HCT116 (cell line): ENCODE results near the gene CHAD. TPM values are rescaled to one million over a fixed set of nuclear protein-coding genes. Genes with fewer than 3 reads are reported as not detected.

Experiments used
- ATAC-seq: fragments of 200-7000 bp; cut with Tn5 transposase; 2 replicates; pipeline ENCODE4 v1.9.1; 2020; ENCODE audit warnings: mild to moderate bottlenecking, moderate library complexity
- BruUV-seq: library from RNA; stranded (reverse); fragments of 400-500 nt; replicated peaks from 2 replicates; lab custom pipeline; 2021; lab: Mats Ljungman, UMichigan
- CTCF ChIA-PET: fragments of 300-600 bp; sonication (Branson Sonifier 250); formaldehyde crosslinking; loops from one replicate; lab custom pipeline; 2021; ENCODE audit warnings: antibody characterized with exemption; lab: Charles Lee
- POLR2A ChIA-PET: fragments of 300-600, 350-600 bp; sonication (Branson Sonifier 250); formaldehyde crosslinking; loops from one replicate; lab custom pipeline; 2021; ENCODE audit warnings: antibody characterized with exemption; lab: Charles Lee
- RAD21 ChIA-PET, 2 experiments: fragments of 300-600 bp; sonication (Branson Sonifier 250); formaldehyde crosslinking; loops; one replicate each; lab custom pipeline; 2023; ENCODE audit warnings: low total read pairs in 2 of 2; ENCODE audit not compliant: uncharacterized antibody in 2 of 2, unreplicated experiment in 2 of 2, low non-redundant PET in 1 of 2; lab: Charles Lee
- DNase-seq: peaks from one replicate; pipeline ENCODE4 v3.0.0-alpha.2; 2010; ENCODE audit warnings: low read depth, low spot score
- H2AFZ ChIP-seq: fragments of 200-600 bp; shearing (Covaris generic), sonication (generic); 2 replicates; pipeline ENCODE4 v1.6.1; 2017; ENCODE audit warnings: low read depth, mixed run types, mixed read lengths, antibody characterized with exemption, low read length; ENCODE audit not compliant: poor library complexity, severe bottlenecking
- H3K27ac ChIP-seq: 2 replicates; pipeline ENCODE4 v1.5.1; 2012; ENCODE audit warnings: low read depth, low read length
- H3K27me3 ChIP-seq: fragments of 200-600 bp; sonication (generic); 2 replicates; pipeline ENCODE4 v1.6.1; 2016; ENCODE audit warnings: mixed run types, low read length, mixed read lengths; ENCODE audit not compliant: insufficient read depth
- H3K36me3 ChIP-seq, 2 experiments: fragments of 200-500 bp in 1 of 2; fragments of 200-600 bp in 1 of 2; sonication (Bioruptor generic) in 1 of 2; sonication (generic) in 1 of 2; 2 replicates each; pipeline versions ENCODE4 v1.5.1 to v1.6.1; 2014 to 2016; ENCODE audit warnings: low read length in 2 of 2, inconsistent platforms in 1 of 2, mixed read lengths in 1 of 2, mixed run types in 1 of 2; ENCODE audit not compliant: insufficient read depth in 2 of 2, control insufficient read depth in 1 of 2
- H3K4me1 ChIP-seq, 2 experiments: fragments of 200-600 bp in 1 of 2; sonication (generic) in 1 of 2; 2 replicates each; pipeline versions ENCODE4 v1.5.1 to v1.6.1; 2012 to 2017; ENCODE audit warnings: low read length in 2 of 2, inconsistent platforms in 1 of 2, mild to moderate bottlenecking in 1 of 2, mixed read lengths in 1 of 2, mixed run types in 1 of 2, moderate library complexity in 1 of 2; ENCODE audit not compliant: insufficient read depth in 2 of 2, control insufficient read depth in 1 of 2
- H3K4me2 ChIP-seq: fragments of 200-600 bp; sonication (generic); 2 replicates; pipeline ENCODE4 v1.6.1; 2017; ENCODE audit warnings: mixed run types, low read length, mixed read lengths
- H3K4me3 ChIP-seq, 2 experiments: fragments of 200-600 bp in 1 of 2; sonication (generic) in 1 of 2; replicated peaks in 1 of 2; 2 replicates each; pipeline ENCODE4 v1.5.1; 2011 to 2016; ENCODE audit warnings: low read length in 2 of 2, control low read depth in 1 of 2, low read depth in 1 of 2, mild to moderate bottlenecking in 1 of 2, mixed read lengths in 1 of 2, mixed run types in 1 of 2
- H3K79me2 ChIP-seq: fragments of 200-600 bp; sonication (generic); 2 replicates; pipeline ENCODE4 v1.6.1; 2017; ENCODE audit warnings: mild to moderate bottlenecking, mixed run types, low read length, moderate library complexity, mixed read lengths; ENCODE audit not compliant: insufficient read depth
- H3K9ac ChIP-seq: fragments of 200-600 bp; sonication (generic); 2 replicates; pipeline ENCODE4 v1.6.1; 2016; ENCODE audit warnings: low read length, mixed read lengths
- H3K9me2 ChIP-seq: fragments of 200-600 bp; sonication (generic), shearing (Covaris generic); 2 replicates; pipeline ENCODE4 v1.6.1; 2017; ENCODE audit warnings: mixed run types, mild to moderate bottlenecking, moderate library complexity; ENCODE audit not compliant: insufficient read depth
- H3K9me3 ChIP-seq, 2 experiments: fragments of 200-500 bp in 1 of 2; fragments of 200-600 bp in 1 of 2; sonication (Bioruptor generic) in 1 of 2; sonication (generic) in 1 of 2; 2 replicates each; pipeline ENCODE4 v1.6.1; 2014 to 2017; ENCODE audit warnings: low read length in 2 of 2, mixed read lengths in 2 of 2, inconsistent platforms in 1 of 2, low read depth in 1 of 2, mild to moderate bottlenecking in 1 of 2, mixed run types in 1 of 2, moderate library complexity in 1 of 2; ENCODE audit not compliant: control insufficient read depth in 1 of 2, insufficient read depth in 1 of 2
- H4K20me1 ChIP-seq: fragments of 200-600 bp; sonication (generic), shearing (Covaris generic); 2 replicates; pipeline ENCODE4 v1.6.1; 2017; ENCODE audit warnings: mixed run types, mild to moderate bottlenecking, moderate library complexity; ENCODE audit not compliant: insufficient read depth
- ATF3 ChIP-seq: IDR thresholded peaks from 2 replicates; pipeline ENCODE4 v1.6.1; 2012
- CEBPB ChIP-seq: IDR thresholded peaks from 2 replicates; pipeline ENCODE4 v1.6.1; 2012; ENCODE audit warnings: low read depth
- CTCF ChIP-seq, 3 experiments: fragments of 200-600 bp in 1 of 3; sonication (generic) in 1 of 3; IDR thresholded peaks in 2 of 3; conservative IDR thresholded peaks in 1 of 3; 2 replicates each; pipeline ENCODE4 v1.5.1; 2012 to 2017; ENCODE audit warnings: low read depth in 2 of 3, low read length in 2 of 3, antibody characterized with exemption in 1 of 3, borderline replicate concordance in 1 of 3, control low read depth in 1 of 3, mild to moderate bottlenecking in 1 of 3, mixed read lengths in 1 of 3, mixed run types in 1 of 3, moderate library complexity in 1 of 3; ENCODE audit not compliant: insufficient read depth in 1 of 3
- EGR1 ChIP-seq: IDR thresholded peaks from 2 replicates; pipeline ENCODE4 v1.6.1; 2012; ENCODE audit warnings: low read depth
- ELF1 ChIP-seq: IDR thresholded peaks from 2 replicates; pipeline ENCODE4 v1.6.1; 2012; ENCODE audit warnings: low read depth, borderline replicate concordance
- EZH2 ChIP-seq: fragments of 200-600 bp; sonication (generic); IDR thresholded peaks from 2 replicates; pipeline ENCODE4 v1.6.1; 2017; ENCODE audit warnings: antibody characterized with exemption, mixed run types
- EZH2phosphoT487 ChIP-seq: fragments of 200-600 bp; IDR thresholded peaks from 2 replicates; pipeline ENCODE4 v1.6.1; 2018; ENCODE audit warnings: antibody characterized with exemption, borderline replicate concordance
- FOSL1 ChIP-seq: IDR thresholded peaks from 2 replicates; pipeline ENCODE4 v1.6.1; 2012; ENCODE audit warnings: low read depth
- JUND ChIP-seq: IDR thresholded peaks from 2 replicates; pipeline ENCODE4 v1.6.1; 2012
- MAX ChIP-seq: IDR thresholded peaks from 2 replicates; pipeline ENCODE4 v1.6.1; 2012
- POLR2AphosphoS5 ChIP-seq: IDR thresholded peaks from 2 replicates; pipeline ENCODE4 v1.6.1; 2011; ENCODE audit warnings: mild to moderate bottlenecking, low read depth, low read length, moderate library complexity
- RAD21 ChIP-seq: IDR thresholded peaks from 2 replicates; pipeline ENCODE4 v1.6.1; 2012; ENCODE audit warnings: low read depth, mild to moderate bottlenecking
- REST ChIP-seq: IDR thresholded peaks from 2 replicates; pipeline ENCODE4 v1.6.1; 2012; ENCODE audit warnings: low read depth
- SIN3A ChIP-seq: IDR thresholded peaks from 2 replicates; pipeline ENCODE4 v1.6.1; 2012; ENCODE audit warnings: low read depth
- SP1 ChIP-seq: IDR thresholded peaks from 2 replicates; pipeline ENCODE4 v1.6.1; 2012; ENCODE audit warnings: low read depth
- SRF ChIP-seq: IDR thresholded peaks from 2 replicates; pipeline ENCODE4 v1.6.1; 2012; ENCODE audit warnings: low read depth
- TCF7L2 ChIP-seq: IDR thresholded peaks from 2 replicates; pipeline ENCODE4 v1.7.0; 2011; ENCODE audit warnings: borderline replicate concordance, inconsistent platforms; ENCODE audit not compliant: insufficient read depth, insufficient read length; ENCODE audit errors: extremely low read depth
- YY1 ChIP-seq: IDR thresholded peaks from 2 replicates; pipeline ENCODE4 v1.6.1; 2011; ENCODE audit warnings: low read length, low read depth, moderate library complexity, mild to moderate bottlenecking; ENCODE audit not compliant: insufficient replicate concordance; ENCODE audit errors: extremely low read depth
- ZBTB33 ChIP-seq: IDR thresholded peaks from 2 replicates; pipeline ENCODE4 v1.6.1; 2011; ENCODE audit warnings: mild to moderate bottlenecking, low read length, moderate library complexity; ENCODE audit not compliant: insufficient replicate concordance; ENCODE audit errors: extremely low read depth
- ZFX ChIP-seq: fragments of 450-650 bp; IDR thresholded peaks from 2 replicates; pipeline ENCODE4 v1.6.1; 2017
- intact Hi-C: fragments of 100-400 bp; cut with micrococcal nuclease; formaldehyde crosslinking; loops from 2 replicates; pipeline ENCODE4 v1.10.0; 2022
- total RNA-seq: library from RNA; stranded (reverse); gene quantifications from one replicate; pipeline ENCODE4 v1.2.1, GENCODE V29; 2021; ENCODE audit not compliant: unreplicated experiment

Gene CHAD
- total RNA-seq, 1 experiment from 2014 or later, result not detected

GRCh38 chr17:50447870-50448595, 20.6 kb downstream of the CHAD start:
- CTCF ChIA-PET, result no interaction called here

More at GRCh38 chr17:50447870-50448595, 20.6 kb downstream of the CHAD start:
- no peaks in the 10 kb centered on the region for H3K9me2 ChIP-seq
- intact Hi-C loops, result no loop called here
- peaks cover 14 to 25% of the 10 kb centered on the region in 2 experiments for H3K4me1 ChIP-seq
- ATAC-seq (no peak), DNase-seq (no peak)
- H3K9me3 ChIP-seq, result no peaks in the 10 kb centered on the region
- H4K20me1 ChIP-seq, result no peaks in the 10 kb centered on the region
- POLR2A ChIA-PET, result no interaction called here
- H3K36me3 ChIP-seq, result no peaks in the 10 kb centered on the region
- no peaks in the 10 kb centered on the region for H3K79me2 ChIP-seq
- no peak overlapping the region for H2AFZ ChIP-seq
- no peak overlapping the region for H3K4me3 ChIP-seq
- no peak overlapping the region for H3K27ac ChIP-seq
- H3K4me2 ChIP-seq, result no peak overlapping the region
- no peak for TF ChIP-seq EZH2
- no peak for TF ChIP-seq ELF1
- no peak for TF ChIP-seq CTCF (IDR thresholded peaks at IDR 0.05 in 2 of 3, conservative IDR thresholded peaks at IDR 0.05 in 1 of 3; ENCODE audit: borderline replicate concordance in 1 of 3, insufficient read depth in 1 of 3, low read depth in 2 of 3, low read length in 2 of 3)
- no peak for TF ChIP-seq SIN3A
- no peak for TF ChIP-seq ZBTB33
- TF ChIP-seq TCF7L2, result no peak
- TF ChIP-seq SP1, result no peak
- no peak for TF ChIP-seq REST
- no peak for TF ChIP-seq FOSL1
- no peak for TF ChIP-seq YY1
- TF ChIP-seq MAX, result no peak
- TF ChIP-seq EGR1, result no peak
- no peak for TF ChIP-seq CEBPB
- TF ChIP-seq EZH2phosphoT487, result no peak
- TF ChIP-seq ZFX, result no peak
- no peak for TF ChIP-seq JUND
- no peak for TF ChIP-seq ATF3
- no peak for TF ChIP-seq RAD21
- no peak for TF ChIP-seq POLR2AphosphoS5
- TF ChIP-seq SRF, result no peak
- no TSS peak for BruUV-seq
- H3K9ac ChIP-seq, result no peak overlapping the region
- no peaks in the 10 kb centered on the region for H3K27me3 ChIP-seq
- RAD21 ChIA-PET, result no interaction called here
